Daoy (cell line): ENCODE measurements around the gene SKAP1. TPM values are rescaled to one million over a fixed set of nuclear protein-coding genes. Genes with fewer than 3 reads are reported as not detected.

Source experiments
- DNase-seq: peaks from one replicate; pipeline ENCODE4 v3.0.0-alpha.2; 2015; ENCODE audit warnings: low read depth
- total RNA-seq: library from RNA; depleted of rRNA; stranded (reverse); fragments of >200 nt; shearing (Covaris generic); gene quantifications from 2 replicates; pipeline ENCODE4 v1.2.3, GENCODE V29; 2014; rRNA removed

The SKAP1 gene
- total RNA-seq, 1 experiment from 2014 or later, result 0.17 TPM

GRCh38 chr17:48110761-48111160 lies 319.3 kb downstream of the SKAP1 start:
- no peak for DNase-seq

DNA sequence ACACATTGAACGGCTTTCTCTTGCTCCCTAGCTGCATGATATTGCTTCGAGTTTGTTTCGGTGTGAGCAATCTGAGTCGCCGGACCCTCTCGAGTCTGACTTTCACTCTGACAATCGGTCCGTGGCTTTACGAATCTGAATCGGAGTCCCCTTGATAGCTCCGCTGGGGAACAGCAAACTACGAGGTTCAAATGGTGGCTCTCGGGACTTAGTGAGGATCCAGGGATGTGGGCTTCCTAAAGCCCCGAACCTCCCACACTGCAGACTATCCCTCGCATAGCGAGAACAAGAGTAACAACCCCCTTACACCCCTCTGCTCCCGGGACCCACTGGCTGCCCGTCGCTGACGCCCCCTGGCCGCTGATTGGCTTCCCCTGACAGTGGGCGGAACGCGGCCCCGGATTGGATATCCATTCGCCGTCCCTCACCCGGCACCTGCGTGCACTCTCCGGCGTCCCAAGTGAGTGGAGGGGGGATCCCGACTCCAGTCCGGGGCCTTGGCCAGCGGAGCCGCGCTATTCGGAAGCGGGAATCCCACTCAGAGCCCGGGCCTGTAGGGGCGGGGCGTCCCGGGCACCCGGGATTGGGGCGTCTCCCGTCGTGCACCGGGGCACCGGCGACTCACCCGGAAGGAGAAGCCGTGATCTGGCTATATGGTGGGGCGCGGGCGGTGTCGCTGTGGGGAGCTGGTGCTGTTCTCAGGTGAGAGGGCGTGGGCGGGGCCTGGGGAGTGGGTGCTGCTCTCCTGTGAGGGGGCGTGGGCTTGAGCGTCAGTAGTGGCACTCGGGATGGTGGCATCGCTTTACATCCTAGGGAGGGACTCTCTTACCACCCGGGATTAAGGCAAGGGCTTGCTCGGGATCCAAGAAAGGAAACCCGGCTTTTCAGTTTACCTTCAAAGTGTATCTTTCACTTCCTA lies 322.6 kb downstream of the SKAP1 start, which contains the start of gene SNX11:
SNX11 (plus strand) TSS at position 630 of the 919 bp plus-strand sequence. CDS start 4,278 bp downstream, outside the sequence.
- DNase-seq, result peak; percentile 90

DNA sequence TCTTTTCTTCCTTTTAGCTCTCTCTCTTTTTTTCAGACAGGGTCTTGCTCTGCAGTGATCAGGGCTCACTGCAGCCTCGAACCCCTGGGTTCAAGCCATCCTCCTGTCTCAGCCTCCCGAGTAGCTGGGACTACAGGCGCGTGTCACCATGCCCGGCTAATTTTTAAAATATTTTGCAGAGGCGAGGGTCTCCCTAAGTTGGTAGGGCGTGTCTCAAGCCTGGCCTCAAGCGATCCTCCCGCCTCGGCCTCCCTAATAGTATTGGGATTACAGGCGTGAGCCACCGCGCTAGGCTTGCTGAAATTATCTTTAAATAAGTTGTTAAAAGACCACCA lies 323.2 kb downstream of the SKAP1 start:
- DNase-seq, result no peak

GRCh38 chr17:48104440-48104839 lies 325.6 kb downstream of the SKAP1 start:
- no peak for DNase-seq

- DNase-seq, result no peak
Observed at GRCh38 chr17:48102798-48103715, 327.0 kb downstream of the SKAP1 start.

GRCh38 chr17:48102043-48102750 lies 327.8 kb downstream of the SKAP1 start:
- no peak for DNase-seq

- peak; percentile 95 for DNase-seq
Observed at GRCh38 chr17:48101012-48101720, 328.8 kb downstream of the SKAP1 start, which contains the start of gene CBX1. TSS of gene CBX1 (minus strand) at chr17:48101478. CDS start at chr17:48077004, 24,474 bp downstream.

DNA sequence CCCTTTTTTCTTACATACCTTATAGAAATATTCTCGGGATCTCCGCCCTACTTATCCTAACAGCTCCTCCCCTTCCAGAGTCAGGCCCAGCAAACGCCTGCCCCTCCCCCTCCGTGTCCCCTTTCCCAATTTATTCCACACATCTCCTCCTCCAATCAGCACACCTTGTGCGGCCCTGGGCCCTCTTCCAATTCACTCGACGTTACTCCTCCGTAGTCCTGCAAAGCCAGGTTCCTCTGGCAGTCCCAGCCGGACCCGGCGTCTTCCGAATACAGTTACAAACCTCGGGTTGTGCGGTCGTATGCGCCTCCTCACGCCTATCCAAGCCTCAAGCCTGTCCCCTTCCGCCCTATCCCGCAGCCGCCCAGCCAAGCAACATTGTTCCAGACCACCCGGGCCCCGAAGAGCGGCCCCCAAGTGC lies 329.4 kb downstream of the SKAP1 start:
- peak; percentile 56 for DNase-seq

- DNase-seq, result peak; percentile 5
Observed at GRCh38 chr17:48100160-48100559, 329.9 kb downstream of the SKAP1 start.

- DNase-seq, result no peak
Observed at GRCh38 chr17:48095611-48096010, 334.4 kb downstream of the SKAP1 start.

DNA sequence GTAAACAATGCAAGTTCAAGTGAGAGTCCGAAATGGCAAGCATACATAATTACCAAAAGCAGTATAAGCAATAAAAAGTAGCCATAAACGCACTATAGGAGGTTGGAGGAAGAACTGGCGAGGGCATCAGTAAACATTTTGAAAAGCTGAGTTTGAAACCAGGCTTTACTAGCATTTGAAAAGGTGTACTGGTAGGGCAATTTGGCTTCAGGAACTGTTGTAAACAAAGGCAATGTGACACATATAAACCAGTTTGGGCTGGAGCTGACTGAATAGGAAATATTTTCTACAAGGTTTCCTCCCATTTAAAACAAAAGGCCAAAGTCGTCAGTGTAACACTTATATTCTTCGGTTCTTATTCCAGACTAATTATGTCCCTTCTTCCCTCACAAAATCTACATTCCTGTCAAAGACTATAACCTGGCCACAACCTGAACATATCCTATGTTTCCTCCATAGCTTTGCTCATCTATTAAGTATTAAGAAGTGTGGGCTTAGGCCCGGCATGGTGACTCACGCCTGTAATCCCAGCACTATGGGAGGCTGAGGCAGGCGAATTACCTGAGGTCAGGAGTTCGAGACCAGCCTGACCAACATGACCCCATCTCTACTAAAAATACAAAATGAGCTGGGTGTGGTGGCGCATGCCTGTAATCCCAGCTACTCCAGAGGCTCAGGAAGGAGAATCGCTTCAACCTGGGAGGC lies 336.5 kb downstream of the SKAP1 start:
- DNase-seq, result no peak

GRCh38 chr17:48084932-48085331 lies 345.1 kb downstream of the SKAP1 start:
- DNase-seq, result no peak

Other genes starting within 250 kb of the SKAP1 start
- not detected in 2 replicates for gene HOXB1, start 100.8 kb upstream of the SKAP1 start, total RNA-seq
- gene HOXB2, start 114.9 kb upstream of the SKAP1 start, total RNA-seq, result 1.3 and 15.9 TPM in 2 replicates
- 0.68 and 2.5 TPM in 2 replicates for gene HOXB4, start 148.1 kb upstream of the SKAP1 start, total RNA-seq
- 1.3 and 3.1 TPM in 2 replicates for gene HOXB3, start 160.0 kb upstream of the SKAP1 start, total RNA-seq
- 0.06 TPM in 1 of 2 replicates, not detected in the other for gene HOXB5, start 163.6 kb upstream of the SKAP1 start, total RNA-seq
- gene HOXB6, start 174.8 kb upstream of the SKAP1 start, total RNA-seq, result 2.4 and 6.7 TPM in 2 replicates
- 10.6 and 13.2 TPM in 2 replicates for gene HOXB7, start 180.8 kb upstream of the SKAP1 start, total RNA-seq
- 6.9 and 12.4 TPM in 2 replicates for gene HOXB8, start 185.1 kb upstream of the SKAP1 start, total RNA-seq
- gene HOXB9, start 196.1 kb upstream of the SKAP1 start, total RNA-seq, result 4.7 and 10.6 TPM in 2 replicates